Measurements from ENCODE around the gene GALNT2. TPM values are rescaled to one million over a fixed set of nuclear protein-coding genes. Genes with fewer than 3 reads are reported as not detected.

The GALNT2 gene
- total and polyA plus RNA-seq, 2 donors (not counting 1 experiment from before 2014, with no cell fraction given) = 19.0 to 184 TPM

DNA sequence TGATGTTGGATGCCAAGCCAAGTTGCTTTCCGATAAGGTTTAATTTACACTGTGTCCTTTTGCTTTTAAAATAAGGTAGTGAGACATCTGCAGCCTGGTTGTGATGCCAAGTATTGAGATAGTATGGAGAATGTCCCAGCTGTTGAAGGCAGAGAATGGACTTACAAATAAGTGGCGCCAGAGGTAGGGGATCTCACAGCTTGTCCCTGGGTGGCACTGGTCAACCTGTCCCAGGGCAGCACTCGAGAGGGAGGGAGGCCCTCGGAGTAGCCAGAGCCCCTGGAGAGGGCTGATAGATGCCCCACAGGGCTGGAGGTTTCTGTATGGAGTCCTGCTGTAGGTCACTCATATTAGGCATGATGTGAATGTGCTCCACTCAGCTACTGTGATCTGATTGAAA is 98.5 kb downstream of the GALNT2 start:
- Histone ChIP-seq H3K27ac (ENCODE audit: low read length in 2 of 2) (no peak overlapping the region), H3K9ac (ENCODE audit: low read length) (no peak overlapping the region), H3K9me3 (ENCODE audit: control extremely low read depth in 1 of 3, control insufficient read depth in 2 of 3, insufficient read depth in 1 of 3, low read length in 2 of 3) (peaks cover 0 to 6% (median 0%) of the 10 kb centered on the region in 3 donors), H3K4me1 (ENCODE audit: control insufficient read depth in 2 of 2, insufficient read depth in 2 of 2, low read length in 2 of 2) (peaks cover 16 to 20% of the 10 kb centered on the region in 2 donors), H3K4me2 (replicated peaks; ENCODE audit: low read depth, low read length, poor library complexity, severe bottlenecking) (no peak overlapping the region), H4K20me1 (ENCODE audit: control insufficient read depth, insufficient read depth, low read length, poor library complexity, severe bottlenecking) (peaks cover 3% of the 10 kb centered on the region), H2AFZ (ENCODE audit: insufficient read depth, low read depth, low read length, poor library complexity, severe bottlenecking) (no peak overlapping the region), H3K79me2 (ENCODE audit: control insufficient read depth, insufficient read depth, low read length) (peaks cover 71% of the 10 kb centered on the region), H3K4me3 (ENCODE audit: control extremely low read depth in 1 of 5, extremely low read depth in 1 of 5, insufficient read depth in 1 of 5, low read depth in 2 of 5, low read length in 4 of 5) (no peak overlapping the region), H3K27me3 (replicated peaks in 1 of 4; ENCODE audit: control extremely low read depth in 1 of 4, control insufficient read depth in 3 of 4, insufficient read depth in 4 of 4, low read length in 3 of 4) (no peaks in the 10 kb centered on the region), H3K36me3 (replicated peaks in 1 of 2; ENCODE audit: control extremely low read depth in 1 of 2, control insufficient read depth in 1 of 2, extremely low read depth in 1 of 2, insufficient read depth in 2 of 2, low read length in 1 of 2) (no peaks in the 10 kb centered on the region)
- 93% methylated on average over 4 of the region's 4 CpGs for WGBS (ENCODE audit: insufficient coverage)
- intact Hi-C loops (cut with micrococcal nuclease) = loop anchor here (5.0 kb wide), 4 partner anchors 43 to 147 kb away; partner anchors contain the start of gene GALNT2
- H3K27me3 Mint-ChIP-seq = no peaks in the 10 kb centered on the region
- peaks cover 52% of the 10 kb centered on the region for H3K4me1 Mint-ChIP-seq
- H3K9me3 Mint-ChIP-seq (ENCODE audit: insufficient read depth) = no peaks in the 10 kb centered on the region
- peak overlapping the region; percentile 62 for H3K27ac Mint-ChIP-seq
- DNase-seq (no peak), ATAC-seq (ENCODE audit: low read depth) (no peak)
- no peak overlapping the region for H3K4me3 Mint-ChIP-seq
- TF ChIP-seq, protein P1, sequence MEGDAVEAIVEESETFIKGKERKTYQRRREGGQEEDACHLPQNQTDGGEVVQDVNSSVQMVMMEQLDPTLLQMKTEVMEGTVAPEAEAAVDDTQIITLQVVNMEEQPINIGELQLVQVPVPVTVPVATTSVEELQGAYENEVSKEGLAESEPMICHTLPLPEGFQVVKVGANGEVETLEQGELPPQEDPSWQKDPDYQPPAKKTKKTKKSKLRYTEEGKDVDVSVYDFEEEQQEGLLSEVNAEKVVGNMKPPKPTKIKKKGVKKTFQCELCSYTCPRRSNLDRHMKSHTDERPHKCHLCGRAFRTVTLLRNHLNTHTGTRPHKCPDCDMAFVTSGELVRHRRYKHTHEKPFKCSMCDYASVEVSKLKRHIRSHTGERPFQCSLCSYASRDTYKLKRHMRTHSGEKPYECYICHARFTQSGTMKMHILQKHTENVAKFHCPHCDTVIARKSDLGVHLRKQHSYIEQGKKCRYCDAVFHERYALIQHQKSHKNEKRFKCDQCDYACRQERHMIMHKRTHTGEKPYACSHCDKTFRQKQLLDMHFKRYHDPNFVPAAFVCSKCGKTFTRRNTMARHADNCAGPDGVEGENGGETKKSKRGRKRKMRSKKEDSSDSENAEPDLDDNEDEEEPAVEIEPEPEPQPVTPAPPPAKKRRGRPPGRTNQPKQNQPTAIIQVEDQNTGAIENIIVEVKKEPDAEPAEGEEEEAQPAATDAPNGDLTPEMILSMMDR (IDR thresholded peaks at IDR 0.05) = no peak
- no peak for TF ChIP-seq EZH2 (IDR thresholded peaks at IDR 0.05; ENCODE audit: borderline replicate concordance, insufficient read depth, low read depth, low read length, poor library complexity, severe bottlenecking)
- POLR2A ChIA-PET = no interaction called here
- CTCF ChIA-PET = interaction anchor here (0.6 to 3.5 kb wide), 10 partner anchors 10 to 504 kb away, joined by 3 to 38 read pairs (median 4); no protein-coding TSS in a partner anchor

DNA sequence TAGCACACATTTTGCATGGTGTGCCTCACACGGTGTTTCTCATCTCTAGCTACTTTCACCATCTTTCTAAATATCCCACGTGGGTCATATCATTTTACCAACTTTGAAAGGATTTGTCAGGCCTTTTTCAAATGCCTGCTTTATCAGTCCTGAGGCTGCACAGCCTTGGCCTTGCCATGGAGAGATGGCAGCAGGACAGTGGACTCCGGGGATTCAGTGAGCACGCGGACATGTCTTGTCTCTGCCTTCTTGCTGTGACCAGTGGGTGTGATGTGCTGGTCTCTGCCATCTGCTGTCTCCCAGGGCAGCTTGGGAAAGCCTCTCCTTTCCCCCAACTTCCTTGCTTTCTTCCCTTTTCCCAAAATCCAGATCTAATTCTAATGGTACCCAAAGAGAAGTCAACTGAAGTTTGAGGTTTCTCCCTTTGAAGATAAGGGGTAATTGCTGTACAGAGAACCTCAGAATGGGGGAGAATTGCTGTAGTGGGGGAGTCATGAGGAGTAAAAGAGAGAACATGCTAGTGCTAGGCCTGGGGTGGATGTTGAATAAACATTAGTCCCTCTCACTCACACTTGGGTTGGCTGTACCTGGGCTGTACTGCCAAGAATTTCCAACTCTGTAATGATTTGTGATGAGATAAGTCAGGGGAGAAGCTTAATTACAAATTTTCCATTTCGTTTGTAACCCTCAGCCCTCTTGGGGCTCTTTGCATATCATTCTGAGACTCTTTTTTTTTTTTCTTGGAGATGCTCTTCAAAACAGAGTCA is 99.5 kb downstream of the GALNT2 start:
- POLR2A ChIA-PET = interaction anchor here (0.7 to 1.1 kb wide), 2 partner anchors 21 to 100 kb away, joined by 3 to 5 read pairs; no protein-coding TSS in a partner anchor

More for the DNA sequence above, 99.5 kb downstream of the GALNT2 start:
- Mint-ChIP-seq H3K27ac (peak overlapping the region; percentile 32), H3K4me1 (peaks cover 54% of the 10 kb centered on the region), H3K27me3 (no peaks in the 10 kb centered on the region), H3K4me3 (no peak overlapping the region), H3K9me3 (ENCODE audit: insufficient read depth) (no peaks in the 10 kb centered on the region)
- Histone ChIP-seq H3K36me3 (replicated peaks in 1 of 2; ENCODE audit: control extremely low read depth in 1 of 2, control insufficient read depth in 1 of 2, extremely low read depth in 1 of 2, insufficient read depth in 2 of 2, low read length in 1 of 2) (no peaks in the 10 kb centered on the region), H3K27me3 (replicated peaks in 1 of 4; ENCODE audit: control extremely low read depth in 1 of 4, control insufficient read depth in 3 of 4, insufficient read depth in 4 of 4, low read length in 3 of 4) (no peaks in the 10 kb centered on the region), H3K9me3 (ENCODE audit: control extremely low read depth in 1 of 3, control insufficient read depth in 2 of 3, insufficient read depth in 1 of 3, low read length in 2 of 3) (peaks cover 0 to 6% (median 0%) of the 10 kb centered on the region in 3 donors), H3K4me3 (ENCODE audit: control extremely low read depth in 1 of 5, extremely low read depth in 1 of 5, insufficient read depth in 1 of 5, low read depth in 2 of 5, low read length in 4 of 5) (no peak overlapping the region), H4K20me1 (ENCODE audit: control insufficient read depth, insufficient read depth, low read length, poor library complexity, severe bottlenecking) (no peaks in the 10 kb centered on the region), H3K4me2 (replicated peaks; ENCODE audit: low read depth, low read length, poor library complexity, severe bottlenecking) (no peak overlapping the region), H2AFZ (ENCODE audit: insufficient read depth, low read depth, low read length, poor library complexity, severe bottlenecking) (no peak overlapping the region), H3K27ac (ENCODE audit: low read length in 2 of 2) (no peak overlapping the region), H3K79me2 (ENCODE audit: control insufficient read depth, insufficient read depth, low read length) (peaks cover 71% of the 10 kb centered on the region), H3K4me1 (ENCODE audit: control insufficient read depth in 2 of 2, insufficient read depth in 2 of 2, low read length in 2 of 2) (peaks cover 19 to 23% of the 10 kb centered on the region in 2 donors), H3K9ac (ENCODE audit: low read length) (no peak overlapping the region)
- intact Hi-C loops (cut with micrococcal nuclease) = loop anchor here (1.0 to 5.0 kb wide), 8 partner anchors 16 to 505 kb away; partner anchors contain the start of gene GALNT2
- no peak for ATAC-seq (ENCODE audit: low read depth)
- WGBS (ENCODE audit: insufficient coverage) = 99% methylated on average over 5 of the region's 6 CpGs
- CTCF ChIA-PET = interaction anchor here (0.7 to 3.5 kb wide), 28 partner anchors 10 to 534 kb away, joined by 3 to 38 read pairs (median 4); no protein-coding TSS in a partner anchor
- DNase-seq = no peak
- no peak for TF ChIP-seq EZH2 (IDR thresholded peaks at IDR 0.05; ENCODE audit: borderline replicate concordance, insufficient read depth, low read depth, low read length, poor library complexity, severe bottlenecking)
